Tibial artery (tissue), 4 donors: ENCODE data around the gene MTHFD1.

ENCODE experiments used
- DNase-seq, 2 donors: peaks; one replicate each; pipeline ENCODE4 v3.0.0-alpha.2; 2019
- H3K27ac ChIP-seq, 2 donors: fragments of 200-600 bp; sonication (generic) in 1 of 2; 1 replicate in 1 of 2; 2 replicates in 1 of 2; pipeline ENCODE4 v1.5.1; 2018 to 2019; ENCODE audit warnings: mild to moderate bottlenecking in 1 of 2
- H3K27me3 ChIP-seq, 2 donors: fragments of 200-600 bp; sonication (generic) in 1 of 2; one replicate each; pipeline versions ENCODE4 v1.5.1 to v1.6.0; 2016 to 2019
- H3K36me3 ChIP-seq, 3 donors: fragments of 200-600 bp; sonication (generic) in 2 of 3; one replicate each; pipeline ENCODE4 v1.5.1; 2016 to 2019; ENCODE audit warnings: mild to moderate bottlenecking in 2 of 3
- H3K4me1 ChIP-seq, 4 donors: fragments of 200-600 bp; sonication (generic) in 2 of 4; 1 replicate in 3 of 4; 2 replicates in 1 of 4; pipeline ENCODE4 v1.5.1; 2016 to 2019
- H3K4me3 ChIP-seq, 2 donors: fragments of 200-600 bp; sonication (generic) in 1 of 2; 1 replicate in 1 of 2; 2 replicates in 1 of 2; pipeline ENCODE4 v1.5.1; 2018 to 2019; ENCODE audit warnings: mild to moderate bottlenecking in 2 of 2
- H3K9me3 ChIP-seq, 3 donors: fragments of 200-600 bp; sonication (generic) in 1 of 3; one replicate each; pipeline ENCODE4 v1.5.1; 2016 to 2019
- intact Hi-C: fragments of 100-400 bp; cut with DNase I; formaldehyde crosslinking; loops from one replicate; pipeline ENCODE4 v1.15.0; 2023; ENCODE audit warnings: low total_unique reads
- TF ChIP-seq, protein P1 (sequence below), 2 experiments: fragments of 200-600 bp in 1 of 2; fragments of 450-650 bp in 1 of 2; IDR thresholded peaks; one replicate each; pipeline ENCODE4 v1.5.1; 2017 to 2019; ENCODE audit warnings: antibody characterized with exemption in 2 of 2, mild to moderate bottlenecking in 1 of 2, moderate library complexity in 1 of 2

MTHFD1 gene

GRCh38 chr14:64401949-64402348, 13.8 kb downstream of the MTHFD1 start:
- Histone ChIP-seq H3K36me3 (peaks cover 0 to 16% (median 5%) of the 10 kb centered on the region in 3 donors), H3K27me3 (no peaks in the 10 kb centered on the region), H3K9me3 (no peaks in the 10 kb centered on the region), H3K4me3 (no peak overlapping the region), H3K4me1 (peaks cover 0 to 14% (median 8%) of the 10 kb centered on the region in 4 donors), H3K27ac (no peak overlapping the region)
- DNase-seq, result no peak
- TF ChIP-seq, protein P1, sequence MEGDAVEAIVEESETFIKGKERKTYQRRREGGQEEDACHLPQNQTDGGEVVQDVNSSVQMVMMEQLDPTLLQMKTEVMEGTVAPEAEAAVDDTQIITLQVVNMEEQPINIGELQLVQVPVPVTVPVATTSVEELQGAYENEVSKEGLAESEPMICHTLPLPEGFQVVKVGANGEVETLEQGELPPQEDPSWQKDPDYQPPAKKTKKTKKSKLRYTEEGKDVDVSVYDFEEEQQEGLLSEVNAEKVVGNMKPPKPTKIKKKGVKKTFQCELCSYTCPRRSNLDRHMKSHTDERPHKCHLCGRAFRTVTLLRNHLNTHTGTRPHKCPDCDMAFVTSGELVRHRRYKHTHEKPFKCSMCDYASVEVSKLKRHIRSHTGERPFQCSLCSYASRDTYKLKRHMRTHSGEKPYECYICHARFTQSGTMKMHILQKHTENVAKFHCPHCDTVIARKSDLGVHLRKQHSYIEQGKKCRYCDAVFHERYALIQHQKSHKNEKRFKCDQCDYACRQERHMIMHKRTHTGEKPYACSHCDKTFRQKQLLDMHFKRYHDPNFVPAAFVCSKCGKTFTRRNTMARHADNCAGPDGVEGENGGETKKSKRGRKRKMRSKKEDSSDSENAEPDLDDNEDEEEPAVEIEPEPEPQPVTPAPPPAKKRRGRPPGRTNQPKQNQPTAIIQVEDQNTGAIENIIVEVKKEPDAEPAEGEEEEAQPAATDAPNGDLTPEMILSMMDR (IDR thresholded peaks at IDR 0.05), result no peak
- intact Hi-C loops, result no loop called here

- no peak overlapping the region for H3K4me3 ChIP-seq
- no peaks in the 10 kb centered on the region for H3K9me3 ChIP-seq
- H3K27me3 ChIP-seq, result no peaks in the 10 kb centered on the region
- no peak for DNase-seq
- intact Hi-C loops, result no loop called here
- H3K27ac ChIP-seq, result no peak overlapping the region
- peaks cover 0 to 44% (median 18%) of the 10 kb centered on the region in 4 donors for H3K4me1 ChIP-seq
- TF ChIP-seq, protein P1 (IDR thresholded peaks at IDR 0.05), result no peak
- peaks cover 0 to 16% (median 5%) of the 10 kb centered on the region in 3 donors for H3K36me3 ChIP-seq
Measured at GRCh38 chr14:64405295-64405694, 17.1 kb downstream of the MTHFD1 start.

DNA sequence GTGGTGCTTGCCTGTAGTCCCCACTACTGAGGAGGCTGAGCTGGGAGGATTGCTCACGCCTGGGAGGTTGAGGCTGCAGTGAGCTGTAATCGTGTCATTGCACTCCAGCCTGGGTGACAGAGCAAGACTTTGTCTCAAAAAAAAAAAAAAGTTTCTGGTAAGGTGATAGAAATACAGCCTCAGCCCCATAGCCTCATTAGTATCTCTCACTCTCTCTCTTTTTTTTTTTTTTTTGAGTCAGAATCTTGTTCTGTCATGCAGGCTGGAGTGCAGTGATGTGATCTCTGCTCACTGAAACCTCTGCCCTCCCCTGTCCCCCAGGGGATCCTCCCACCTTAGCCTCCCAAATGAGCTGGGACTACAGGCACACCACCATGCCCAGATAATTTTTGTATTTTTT, 19.2 kb downstream of the MTHFD1 start:
- H3K4me1 ChIP-seq, result peaks cover 0 to 41% (median 16%) of the 10 kb centered on the region in 4 donors
- intact Hi-C loops, result no loop called here
- no peak overlapping the region for H3K4me3 ChIP-seq
- H3K27me3 ChIP-seq, result no peaks in the 10 kb centered on the region
- TF ChIP-seq, protein P1 (IDR thresholded peaks at IDR 0.05), result no peak
- H3K27ac ChIP-seq, result peak overlapping the region in 1 of 2 donors; percentile 61
- H3K9me3 ChIP-seq, result no peaks in the 10 kb centered on the region
- peaks cover 0 to 21% (median 7%) of the 10 kb centered on the region in 3 donors for H3K36me3 ChIP-seq
- no peak for DNase-seq

DNA sequence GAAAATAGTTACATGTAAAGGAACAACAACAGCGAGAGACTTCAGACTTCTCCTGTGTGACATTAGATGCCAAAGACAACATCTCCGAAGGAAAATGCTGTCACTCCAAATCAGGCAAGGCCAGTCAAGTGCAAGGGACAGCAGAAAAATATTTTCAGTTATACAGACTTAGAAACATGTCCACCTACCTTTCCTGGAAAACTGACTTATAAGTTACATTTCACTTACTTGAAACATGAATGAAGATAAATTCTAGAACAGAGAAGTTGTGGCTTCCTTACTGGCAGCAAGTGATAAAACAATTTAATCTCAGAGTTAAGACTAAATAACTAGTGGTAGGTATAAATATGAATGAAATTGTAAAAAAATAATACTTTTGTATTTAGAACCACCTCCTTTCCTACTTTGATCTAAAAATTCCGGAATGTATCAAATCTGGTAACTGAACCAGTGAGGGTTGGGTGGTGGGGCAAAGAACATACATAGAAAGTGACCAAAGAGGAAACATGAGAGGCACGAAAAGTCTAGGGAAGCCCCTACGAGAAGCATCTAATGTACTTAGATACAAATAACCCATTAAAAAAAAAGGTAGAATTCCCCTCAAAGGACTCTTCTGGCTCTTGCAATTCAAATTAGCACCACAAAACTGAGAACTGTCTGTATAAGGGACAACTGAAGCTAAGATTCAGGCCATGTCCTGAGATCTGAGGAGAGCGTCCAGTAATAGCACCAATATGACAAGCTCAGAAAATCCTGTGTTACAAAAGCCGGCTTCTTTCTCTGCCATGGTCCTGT, 21.2 kb downstream of the MTHFD1 start:
- Histone ChIP-seq H3K4me3 (no peak overlapping the region), H3K4me1 (peaks cover 0 to 41% (median 16%) of the 10 kb centered on the region in 4 donors), H3K36me3 (peaks cover 6 to 22% (median 20%) of the 10 kb centered on the region in 3 donors), H3K9me3 (no peaks in the 10 kb centered on the region), H3K27ac (peak overlapping the region; percentile 22 to 61), H3K27me3 (no peaks in the 10 kb centered on the region)
- intact Hi-C loops, result no loop called here
- DNase-seq, result no peak
- TF ChIP-seq, protein P1 (IDR thresholded peaks at IDR 0.05), result no peak

GRCh38 chr14:64410084-64410774, 22.1 kb downstream of the MTHFD1 start:
- no peak for DNase-seq
- Histone ChIP-seq H3K27me3 (no peaks in the 10 kb centered on the region), H3K4me1 (peaks cover 0 to 41% (median 16%) of the 10 kb centered on the region in 4 donors), H3K36me3 (peaks cover 11 to 28% (median 24%) of the 10 kb centered on the region in 3 donors), H3K27ac (peak overlapping the region; percentile 22 to 61), H3K9me3 (no peaks in the 10 kb centered on the region), H3K4me3 (no peak overlapping the region)
- intact Hi-C loops, result no loop called here
- TF ChIP-seq, protein P1 (IDR thresholded peaks at IDR 0.05), result no peak
